GM18858 (cell line): Measurements from ENCODE around the gene PEX11B.

Experiments
- ATAC-seq: cut with Tn5 transposase; IDR thresholded peaks from one replicate; pipeline ENCODE4 v1.9.1; 2021; ENCODE audit not compliant: unreplicated experiment

The PEX11B gene

GRCh38 chr1:145912128-145912641, 6.3 kb downstream of the PEX11B start:
- ATAC-seq, result no peak

DNA sequence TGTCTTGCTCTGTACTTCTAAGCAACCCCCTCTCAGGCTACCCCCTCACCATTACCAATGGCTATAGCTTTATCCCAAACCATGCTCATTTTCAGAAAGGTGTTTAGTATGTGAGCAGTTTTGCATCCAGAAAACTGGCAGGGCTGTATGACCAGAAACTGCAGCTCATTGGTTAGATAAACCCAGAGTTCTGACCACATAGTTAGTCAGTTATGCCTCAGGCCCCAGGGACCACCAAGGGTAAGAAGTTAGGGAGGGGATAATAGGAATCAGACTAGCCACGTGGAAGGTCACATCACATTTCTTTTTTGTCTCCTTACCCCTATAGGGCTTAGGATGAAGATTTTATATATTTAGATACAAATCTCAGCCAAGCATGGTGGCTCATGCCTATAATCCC, 9.9 kb downstream of the PEX11B start:
- ATAC-seq, result no peak

GRCh38 chr1:145906954-145907753, 11.4 kb downstream of the PEX11B start:
- no peak for ATAC-seq

- no peak for ATAC-seq
Measured at GRCh38 chr1:145901312-145902021, 17.1 kb downstream of the PEX11B start.

- ATAC-seq, result no peak
Measured at GRCh38 chr1:145898756-145899155, 19.8 kb downstream of the PEX11B start.

DNA sequence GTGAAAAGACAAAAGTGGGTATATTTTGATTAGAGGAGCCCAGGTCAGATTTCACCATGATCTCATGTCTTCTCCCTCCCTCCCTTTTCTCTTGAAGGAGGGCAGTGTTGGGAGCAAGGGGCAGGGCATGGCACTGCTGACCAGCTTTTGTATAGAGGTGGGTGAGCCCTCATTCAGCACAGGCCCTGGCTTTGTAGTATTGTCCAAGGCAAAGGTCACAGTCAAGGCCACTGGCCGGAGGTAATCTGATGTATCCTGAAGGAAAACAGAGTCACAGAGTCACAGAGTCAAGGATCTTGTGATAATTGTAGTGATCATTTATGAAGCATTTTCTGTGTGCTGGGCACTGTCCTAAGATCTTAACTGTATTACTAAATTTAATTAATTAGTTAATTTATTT, 20.5 kb downstream of the PEX11B start:
- ATAC-seq, result no peak

GRCh38 chr1:145895471-145895870, 23.0 kb downstream of the PEX11B start:
- ATAC-seq, result no peak

- no peak for ATAC-seq
Measured at GRCh38 chr1:145893306-145894055, 25.0 kb downstream of the PEX11B start.

DNA sequence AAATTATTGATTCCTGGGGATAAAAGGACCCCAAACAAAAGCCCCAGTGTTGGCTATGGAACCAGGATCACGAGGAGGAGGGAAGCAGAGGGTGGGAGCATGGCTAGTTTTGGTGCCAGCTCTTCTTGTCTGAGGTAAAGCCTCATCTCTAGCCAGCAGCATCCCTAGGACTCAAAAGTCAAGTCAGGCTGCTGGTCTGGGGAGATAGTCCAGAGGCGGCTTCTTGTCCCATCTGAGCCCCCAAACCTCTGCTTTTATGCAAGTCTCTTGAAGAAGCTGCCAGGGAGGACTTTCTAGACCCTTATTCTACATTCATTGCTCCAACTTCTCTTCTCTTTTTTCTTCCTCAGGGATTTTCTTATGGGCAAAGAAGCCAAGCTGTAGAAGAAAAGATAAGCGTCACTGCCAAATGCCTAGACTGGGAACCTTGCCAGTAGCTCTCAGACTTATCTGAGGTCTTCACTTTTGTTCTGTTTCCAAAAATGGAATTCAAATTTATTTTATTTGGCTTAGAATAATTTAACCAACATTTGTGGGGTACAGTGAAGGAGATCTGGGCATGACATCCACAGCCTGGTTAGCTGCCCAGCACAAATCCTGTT, 25.9 kb downstream of the PEX11B start:
- no peak for ATAC-seq

DNA sequence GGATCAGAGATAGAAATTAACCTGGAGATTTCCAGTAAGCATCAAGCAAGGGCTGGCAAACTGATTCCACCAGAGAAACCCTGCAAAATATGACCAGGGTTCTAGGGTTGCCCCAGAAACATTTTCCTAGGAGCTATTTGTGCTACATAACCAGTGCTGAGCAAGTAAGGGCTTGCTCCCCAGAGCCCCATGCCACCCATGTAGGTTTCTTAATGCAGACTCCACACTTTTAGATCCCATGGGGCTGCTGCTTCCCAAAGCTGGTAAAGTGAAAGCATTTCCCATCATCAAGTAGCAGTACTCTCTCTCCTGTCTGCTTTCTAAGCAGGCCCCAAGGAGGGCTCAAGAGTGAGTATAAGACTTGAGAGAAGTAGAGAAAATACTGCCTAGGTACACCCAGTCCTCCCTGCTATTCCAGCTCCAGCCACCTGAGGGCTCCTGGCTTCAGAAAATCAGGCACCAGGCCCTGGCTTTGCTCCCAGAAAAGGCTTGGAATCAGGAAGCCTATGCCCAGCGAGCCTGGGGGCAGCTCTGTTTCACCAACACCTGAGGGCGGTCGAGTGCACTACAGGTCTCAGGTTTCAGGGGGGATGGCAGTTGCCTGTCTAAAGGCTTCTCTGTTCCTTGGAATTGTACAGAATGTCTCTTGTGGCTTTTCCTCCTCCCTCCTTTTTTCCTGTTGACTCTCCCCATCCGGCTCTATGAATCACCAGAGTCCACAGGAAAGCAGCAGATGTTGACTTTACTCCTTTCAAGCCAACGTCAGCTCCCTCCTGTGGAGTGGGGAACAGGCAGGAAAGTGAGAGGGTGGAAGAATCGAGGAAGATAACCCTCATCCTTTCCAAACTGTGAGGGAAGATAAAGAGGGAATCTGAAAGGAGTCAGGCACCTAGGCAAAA, 26.7 kb downstream of the PEX11B start:
- no peak for ATAC-seq

GRCh38 chr1:145891143-145891542, 27.4 kb downstream of the PEX11B start:
- ATAC-seq, result no peak

DNA sequence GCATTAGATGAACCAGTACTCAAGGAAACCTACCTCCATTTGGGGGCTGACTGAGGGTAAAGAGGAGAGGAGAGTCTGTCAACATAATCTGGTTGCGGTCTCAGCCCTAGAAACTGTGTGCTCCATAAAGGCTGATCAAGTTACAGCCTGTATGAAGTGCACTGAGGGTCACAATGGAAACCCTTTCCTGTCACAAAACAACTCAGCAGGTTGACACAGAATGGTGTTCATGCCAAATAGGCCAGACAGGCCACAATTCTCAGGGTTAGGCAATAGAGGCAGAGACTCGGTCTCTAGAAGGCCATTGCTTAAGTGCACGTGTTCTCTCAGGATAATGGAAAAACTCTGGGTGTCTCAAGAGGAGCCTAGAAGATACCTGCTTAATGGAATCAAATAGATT, 28.8 kb downstream of the PEX11B start:
- no peak for ATAC-seq

- no peak for ATAC-seq
Measured at GRCh38 chr1:145887631-145888030, 30.9 kb downstream of the PEX11B start.

- no peak for ATAC-seq
Measured at GRCh38 chr1:145886816-145887215, 31.7 kb downstream of the PEX11B start.

- no peak for ATAC-seq
Measured at GRCh38 chr1:145886390-145886789, 32.1 kb downstream of the PEX11B start.

- peak; percentile 88 for ATAC-seq
Measured at GRCh38 chr1:145885738-145886287, 32.7 kb downstream of the PEX11B start, which contains the start of gene ANKRD35. Gene ANKRD35, minus strand, starts transcription at chr1:145885866. Its CDS starts 108 bp downstream, at chr1:145885758.

GRCh38 chr1:145884675-145885074, 33.8 kb downstream of the PEX11B start:
- no peak for ATAC-seq

DNA sequence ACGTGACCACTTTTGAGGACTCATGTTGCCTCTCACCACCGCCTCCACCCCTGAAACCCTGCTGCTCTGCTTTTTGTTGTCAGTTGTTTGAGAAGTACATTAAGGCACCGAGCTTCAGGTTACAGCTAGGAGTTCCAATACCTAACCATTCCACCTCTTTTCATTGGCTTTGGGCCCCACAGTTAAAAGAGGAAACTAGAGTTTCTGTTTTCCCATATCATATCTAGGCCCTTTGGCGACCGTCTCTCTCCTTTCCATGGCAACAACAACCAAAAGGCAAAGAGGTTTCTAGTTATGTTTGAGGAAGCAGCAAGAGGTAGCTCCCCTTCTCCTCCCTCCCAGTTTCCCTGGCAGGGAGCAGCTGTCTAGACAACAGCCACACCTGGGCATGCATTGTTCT, 38.7 kb downstream of the PEX11B start:
- ATAC-seq, result no peak

DNA sequence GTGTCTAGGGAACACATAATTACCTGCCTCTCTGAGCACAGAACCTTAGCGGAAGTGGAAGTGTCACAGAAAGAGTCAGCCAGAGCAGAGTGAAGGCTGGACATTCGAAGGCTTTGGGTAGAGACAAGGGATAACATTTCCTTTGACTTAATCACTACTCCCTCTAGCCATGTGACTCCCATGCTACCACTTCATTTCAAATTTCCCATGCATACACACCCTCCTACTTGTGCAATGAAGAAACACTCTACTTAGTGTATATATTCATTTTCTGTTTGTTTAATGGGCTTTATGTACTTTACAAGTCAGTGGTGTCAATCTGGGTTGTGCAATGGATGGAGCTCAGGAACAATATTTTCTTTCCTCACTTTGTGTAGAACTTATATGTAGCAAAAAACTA, 39.8 kb downstream of the PEX11B start:
- ATAC-seq, result no peak
